GM20431 (cell line): ENCODE results near the gene ANKRD39.
"Not testable (repeated sequence)": the region's sequence is repeated elsewhere in the genome, so short reads cannot be mapped to it uniquely, and the experiment has no call there.

Experiments
- in situ Hi-C: fragments of 300-500 bp; cut with MseI, MboI; formaldehyde crosslinking; loops from one replicate; pipeline ENCODE4 v1.15.0; 2020; ENCODE audit warnings: low sequenced_read_pairs; ENCODE audit not compliant: unreplicated experiment

Gene ANKRD39

GRCh38 chr2:96816127-96816835 is 41.5 kb downstream of the ANKRD39 start, which contains the start of gene CNNM3:
CNNM3 (plus strand) TSS chr2:96816268; CDS start chr2:96816278, 10 bp downstream.
- in situ Hi-C loops: no loop called here

- in situ Hi-C loops: no loop called here
Measured at GRCh38 chr2:96815326-96816126, 42.3 kb downstream of the ANKRD39 start.

- in situ Hi-C loops: no loop called here
Measured at GRCh38 chr2:96813656-96814055, 44.2 kb downstream of the ANKRD39 start.

- in situ Hi-C loops: no loop called here
Measured at GRCh38 chr2:96811917-96812316, 45.9 kb downstream of the ANKRD39 start.

DNA sequence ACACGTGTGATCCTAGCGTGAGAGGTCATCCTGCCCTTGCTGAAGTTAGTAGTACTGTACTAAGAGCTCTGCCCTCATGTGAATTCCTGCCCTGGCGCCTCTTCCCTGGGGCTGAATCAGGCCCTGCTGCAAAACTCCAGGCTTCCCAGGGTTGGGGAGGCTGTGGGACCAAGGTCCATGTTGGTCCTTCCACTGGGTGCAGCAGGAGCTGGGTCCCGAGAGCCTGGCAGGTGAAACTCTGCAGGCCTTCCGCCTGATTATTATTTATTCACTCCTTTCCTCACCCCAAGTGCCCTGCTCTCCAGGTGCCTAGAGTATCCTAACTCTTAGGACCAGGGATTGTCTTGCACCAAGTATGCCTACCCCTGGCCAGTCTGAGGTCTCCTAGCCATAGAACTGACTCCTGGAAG is 47.0 kb downstream of the ANKRD39 start:
- in situ Hi-C loops: no loop called here

DNA sequence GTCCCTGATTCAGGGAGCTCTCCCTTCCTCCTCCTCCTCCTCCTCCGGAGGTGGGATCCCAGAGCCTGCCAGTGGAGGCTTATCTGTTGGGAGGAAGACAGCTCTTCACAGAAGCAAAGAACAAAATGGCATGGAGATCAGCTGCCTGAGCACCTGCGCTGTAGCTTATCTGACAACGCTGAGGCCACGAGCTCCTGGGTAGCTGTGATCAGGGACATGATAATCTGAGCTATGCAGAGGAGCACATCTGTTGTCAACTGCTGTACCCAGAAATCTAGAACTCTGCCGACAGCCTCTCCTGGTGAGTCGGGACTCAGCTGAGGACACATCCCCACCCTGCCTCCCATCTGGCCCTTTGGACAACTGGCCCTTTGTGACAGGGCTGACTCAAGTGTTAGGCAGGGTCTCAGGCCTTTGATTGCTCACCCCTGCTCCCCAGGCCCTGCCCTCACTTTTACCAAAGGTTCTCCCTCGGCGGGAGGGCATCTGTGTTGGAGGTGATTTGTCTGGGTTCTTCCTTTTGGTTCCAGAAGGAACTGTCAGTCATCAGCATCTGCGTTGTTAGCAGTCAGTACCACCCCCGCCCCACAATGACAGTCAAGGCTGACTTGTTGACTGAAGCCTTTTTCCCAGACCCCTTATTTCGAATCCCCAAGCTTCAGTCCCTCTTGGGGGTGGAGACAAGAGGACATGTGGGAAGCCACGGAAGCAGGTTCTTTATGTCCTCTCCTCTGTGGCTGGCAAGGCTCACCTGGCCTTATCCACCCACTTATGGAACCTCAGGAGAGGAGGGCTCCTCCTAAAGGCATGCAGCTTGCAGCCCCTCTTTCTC is 47.6 kb downstream of the ANKRD39 start:
- in situ Hi-C loops: no loop called here

DNA sequence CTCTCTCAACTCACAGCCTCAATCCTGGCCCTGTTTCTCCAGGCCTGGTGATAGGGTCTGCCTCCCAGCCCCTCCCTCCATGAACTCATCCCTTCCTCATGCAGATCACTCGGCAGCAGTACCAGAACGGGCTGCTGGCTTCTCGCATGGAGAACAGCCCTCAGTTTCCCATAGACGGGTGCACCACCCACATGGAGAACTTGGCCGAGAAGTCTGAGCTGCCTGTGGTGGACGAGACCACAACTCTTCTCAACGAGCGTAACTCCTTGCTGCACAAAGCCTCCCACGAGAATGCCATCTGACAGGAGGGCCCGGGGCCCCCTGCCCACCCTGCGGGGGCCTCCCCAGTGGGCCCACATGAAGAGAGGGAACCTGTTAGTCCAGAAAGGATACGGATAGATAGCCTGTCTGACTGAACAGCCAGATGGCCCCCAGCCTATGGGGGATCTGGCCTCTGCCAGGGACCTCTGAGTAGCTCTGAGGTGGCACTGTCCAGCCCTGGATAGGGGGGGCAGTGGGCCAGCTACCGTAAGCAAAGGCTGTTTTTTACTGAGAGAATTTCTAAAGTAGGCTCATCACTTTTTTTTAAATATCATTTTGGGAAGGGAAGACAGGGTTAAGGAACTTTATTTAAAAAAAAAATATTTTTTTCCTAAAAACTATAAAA is 48.5 kb downstream of the ANKRD39 start:
- in situ Hi-C loops: no loop called here

DNA sequence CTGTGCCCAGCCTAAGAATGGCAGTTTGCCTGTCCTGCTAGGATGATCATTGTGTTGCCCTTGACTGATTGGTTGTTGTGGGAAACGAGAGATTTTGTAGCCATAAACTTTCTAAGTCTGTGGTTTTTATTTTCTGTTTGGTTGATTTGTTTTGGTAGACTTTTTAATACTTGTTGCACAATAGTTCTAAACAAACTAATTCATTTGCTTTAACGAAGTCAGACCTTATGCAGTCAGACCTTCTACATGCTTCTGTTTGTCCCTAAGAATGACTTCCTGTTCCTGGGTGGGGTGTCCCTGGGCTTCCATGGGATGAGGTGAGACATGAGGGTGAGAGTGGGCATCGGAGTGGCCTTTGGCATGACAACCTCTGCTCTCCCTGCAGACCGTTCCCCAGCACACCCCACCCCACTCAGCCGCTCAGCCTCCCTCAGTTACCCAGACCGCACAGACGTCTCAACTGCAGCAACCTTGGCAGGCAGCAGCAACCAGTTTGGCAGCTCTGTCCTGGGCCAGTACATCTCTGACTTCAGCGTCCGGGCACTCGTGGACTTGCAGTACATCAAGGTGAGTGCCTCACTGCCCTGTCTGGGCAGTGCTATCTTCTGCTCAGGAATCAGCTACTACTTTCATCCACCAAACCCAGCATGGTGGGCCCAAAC is 49.5 kb downstream of the ANKRD39 start:
- in situ Hi-C loops: no loop called here

DNA sequence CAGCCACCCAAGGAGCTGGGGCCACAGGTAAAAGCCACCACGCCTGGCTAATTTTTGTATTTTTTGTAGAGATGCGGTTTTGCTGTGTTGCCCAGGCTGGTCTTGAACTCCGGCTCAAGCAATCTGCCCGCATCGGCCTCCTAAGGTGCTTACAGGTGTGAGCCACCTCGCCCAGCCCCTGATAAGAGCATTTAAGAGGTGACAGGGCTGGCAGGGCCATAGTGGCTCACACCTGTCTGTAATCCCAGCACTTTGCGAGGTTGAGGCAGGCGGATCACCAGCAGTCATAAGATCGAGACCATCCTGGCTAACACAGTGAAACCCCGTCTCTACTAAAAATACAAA is 50.7 kb downstream of the ANKRD39 start:
- in situ Hi-C loops: no loop called here

DNA sequence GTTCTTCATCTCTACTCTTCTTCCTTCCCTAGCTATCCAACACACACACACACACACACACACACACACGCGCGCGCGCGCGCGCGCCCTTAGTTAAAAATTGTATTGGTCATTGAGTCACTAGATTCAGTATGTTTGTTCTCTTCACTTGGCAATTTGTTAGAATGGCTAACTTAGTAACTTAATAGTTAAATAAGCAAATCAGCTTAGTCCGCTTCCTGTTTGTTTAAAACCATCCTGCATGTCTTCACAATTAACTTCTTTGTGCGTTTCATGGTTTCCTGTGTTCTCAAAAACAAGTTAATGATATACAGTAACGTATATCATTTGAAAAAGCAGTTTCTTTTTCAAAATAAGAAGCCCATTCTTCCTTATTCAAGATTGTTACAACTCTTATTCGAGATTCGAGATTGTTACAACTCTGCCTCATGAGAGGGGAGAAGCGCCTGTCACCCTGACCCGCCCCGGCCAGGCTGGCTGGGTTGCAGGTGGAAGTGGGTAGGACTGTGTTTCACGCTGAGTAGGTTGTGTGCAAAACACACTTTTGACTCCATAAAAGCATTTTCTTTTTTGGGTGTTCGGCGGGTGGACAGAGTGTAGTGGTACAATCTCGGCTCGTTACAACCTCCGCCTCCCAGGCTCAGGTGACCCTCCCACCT is 51.2 kb downstream of the ANKRD39 start:
- in situ Hi-C loops: no loop called here

DNA sequence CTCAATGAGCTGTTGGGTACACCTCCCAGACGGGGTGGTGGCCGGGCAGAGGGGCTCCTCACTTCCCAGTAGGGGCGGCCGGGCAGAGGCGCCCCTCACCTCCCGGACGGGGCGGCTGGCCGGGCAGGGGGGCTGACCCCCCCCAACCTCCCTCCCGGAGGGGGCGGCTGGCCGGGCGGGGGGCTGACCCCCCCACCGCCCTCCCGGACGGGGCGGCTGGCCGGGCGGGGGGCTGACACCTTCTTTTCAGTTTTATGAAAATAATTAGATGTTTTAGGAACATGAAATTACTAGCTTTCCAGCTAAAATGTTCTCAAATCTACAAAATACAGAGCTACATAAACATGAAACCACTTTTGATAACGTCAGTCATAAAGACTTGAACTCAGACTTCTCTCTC is 51.9 kb downstream of the ANKRD39 start:
- in situ Hi-C loops: not testable (repeated sequence)

DNA sequence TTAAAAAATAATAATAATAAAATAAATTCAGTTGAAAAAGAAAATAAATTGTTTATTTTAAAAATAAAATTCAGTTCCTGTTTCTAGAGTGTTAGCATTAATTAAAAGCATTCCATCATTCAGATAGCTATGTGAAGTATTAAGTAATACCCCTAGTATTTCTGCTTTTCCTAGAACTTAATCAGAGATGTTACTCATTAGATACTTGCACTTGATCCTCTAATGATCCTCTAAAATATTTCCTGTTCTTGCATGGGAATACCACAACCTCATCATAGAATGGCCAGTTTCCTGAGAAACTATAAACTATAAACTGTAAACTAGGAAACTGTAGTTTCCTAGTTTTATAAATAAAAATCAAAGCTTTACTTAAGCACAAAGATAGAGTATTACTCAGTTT is 52.8 kb downstream of the ANKRD39 start:
- in situ Hi-C loops: no loop called here

- in situ Hi-C loops: no loop called here
Measured at GRCh38 chr2:96802721-96803120, 55.1 kb downstream of the ANKRD39 start.

DNA sequence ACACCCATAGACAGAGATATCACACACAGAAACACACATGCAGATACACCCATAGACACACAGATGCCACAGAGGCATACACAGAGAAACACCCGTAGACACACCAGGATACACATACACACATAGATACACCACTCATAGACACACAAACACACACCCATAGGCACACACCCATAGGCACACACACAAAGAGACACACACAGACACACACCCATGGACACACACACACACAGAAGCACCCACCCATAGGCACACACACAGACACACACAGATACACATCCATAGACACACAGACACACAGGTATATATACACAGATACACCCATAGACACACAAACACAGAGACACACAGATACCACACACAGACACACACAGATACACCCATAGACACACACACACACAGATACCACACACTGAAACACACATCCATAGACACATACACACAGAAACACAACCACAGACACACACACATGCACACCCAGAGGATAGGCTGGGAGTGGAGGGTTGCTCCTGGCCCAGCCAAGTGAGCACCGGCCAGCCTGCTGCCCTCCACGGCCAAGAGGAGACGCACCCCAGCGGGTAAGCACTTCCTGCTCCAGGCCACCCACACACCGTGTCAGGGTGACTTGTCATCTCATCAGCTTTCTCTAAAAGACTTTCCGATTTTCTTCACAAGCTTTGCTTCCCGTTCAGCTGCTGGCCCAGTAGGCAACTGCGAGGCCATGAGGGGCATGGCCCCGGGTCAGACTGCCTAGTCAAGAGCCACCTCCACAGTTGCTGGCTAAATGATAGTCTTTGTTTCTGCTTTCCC is 55.8 kb downstream of the ANKRD39 start:
- in situ Hi-C loops: no loop called here

DNA sequence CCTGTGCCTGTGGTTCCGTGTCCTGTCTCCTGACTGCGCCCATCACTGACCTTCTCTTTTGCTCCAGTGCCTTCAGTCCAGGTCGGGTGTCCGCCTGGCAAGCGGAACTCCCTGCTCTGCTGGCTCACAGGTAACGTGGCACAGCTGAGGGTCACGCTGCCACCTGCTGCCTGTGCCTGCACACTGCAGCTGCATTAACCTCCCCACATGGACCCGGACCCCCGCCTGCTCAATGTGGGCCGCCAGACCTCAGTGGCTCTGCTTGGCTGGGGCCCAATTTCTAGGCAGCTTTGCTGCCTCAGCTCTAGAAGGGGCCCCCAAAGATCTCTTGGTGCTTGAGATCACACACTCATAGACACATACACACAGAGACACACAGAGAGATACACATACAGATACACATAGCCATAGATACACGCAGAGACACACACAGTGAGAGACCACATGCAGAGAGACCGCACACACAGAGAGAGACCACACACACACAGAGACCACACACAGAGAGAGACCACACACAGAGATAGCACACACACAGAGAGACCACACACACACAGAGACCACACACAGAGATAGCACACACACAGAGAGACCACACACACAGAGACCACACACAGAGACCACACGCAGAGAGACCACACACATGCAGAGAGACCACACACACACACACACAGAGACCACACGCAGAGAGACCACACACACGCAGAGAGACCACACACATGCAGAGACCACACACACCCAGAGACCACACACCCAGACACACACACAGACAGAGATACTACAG is 56.6 kb downstream of the ANKRD39 start:
- in situ Hi-C loops: no loop called here

GRCh38 chr2:96800061-96801004 is 57.5 kb downstream of the ANKRD39 start:
- in situ Hi-C loops: no loop called here

GRCh38 chr2:96799623-96799935 is 58.2 kb downstream of the ANKRD39 start:
- in situ Hi-C loops: no loop called here
